GM12875 (cell line): Measurements from ENCODE around the gene SPEM2.

Experiments
- H3K4me3 ChIP-seq: one replicate; pipeline ENCODE4 v1.5.1; 2011; ENCODE audit warnings: low read depth, low read length, control low read depth
- TF ChIP-seq, protein P1 (sequence below): IDR thresholded peaks from 2 replicates; pipeline ENCODE4 v1.5.1; 2011; ENCODE audit warnings: low read depth, mild to moderate bottlenecking, control low read depth, inconsistent platforms, low read length, moderate library complexity, borderline replicate concordance; ENCODE audit not compliant: insufficient read depth

The SPEM2 gene

DNA sequence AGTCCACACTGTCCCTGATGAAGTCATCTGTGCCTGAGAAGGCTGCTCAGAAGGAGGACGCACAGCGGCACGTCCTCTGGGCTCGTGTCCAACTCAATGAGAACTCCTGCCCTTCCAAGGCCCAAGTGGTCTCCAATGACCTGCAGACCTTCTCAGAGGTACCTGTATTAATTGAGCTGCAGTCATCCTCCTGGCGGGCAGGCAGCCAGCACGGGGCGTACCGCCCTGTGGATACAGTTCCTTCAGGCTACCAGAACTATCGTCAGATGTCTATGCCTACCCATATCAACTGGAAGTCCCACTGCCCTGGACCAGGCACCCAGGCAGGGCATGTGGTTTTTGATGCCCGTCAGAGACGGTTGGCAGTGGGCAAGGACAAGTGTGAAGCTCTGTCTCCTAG is 6.9 kb downstream of the SPEM2 start:
- H3K4me3 ChIP-seq = no peak overlapping the region
- TF ChIP-seq, protein P1, sequence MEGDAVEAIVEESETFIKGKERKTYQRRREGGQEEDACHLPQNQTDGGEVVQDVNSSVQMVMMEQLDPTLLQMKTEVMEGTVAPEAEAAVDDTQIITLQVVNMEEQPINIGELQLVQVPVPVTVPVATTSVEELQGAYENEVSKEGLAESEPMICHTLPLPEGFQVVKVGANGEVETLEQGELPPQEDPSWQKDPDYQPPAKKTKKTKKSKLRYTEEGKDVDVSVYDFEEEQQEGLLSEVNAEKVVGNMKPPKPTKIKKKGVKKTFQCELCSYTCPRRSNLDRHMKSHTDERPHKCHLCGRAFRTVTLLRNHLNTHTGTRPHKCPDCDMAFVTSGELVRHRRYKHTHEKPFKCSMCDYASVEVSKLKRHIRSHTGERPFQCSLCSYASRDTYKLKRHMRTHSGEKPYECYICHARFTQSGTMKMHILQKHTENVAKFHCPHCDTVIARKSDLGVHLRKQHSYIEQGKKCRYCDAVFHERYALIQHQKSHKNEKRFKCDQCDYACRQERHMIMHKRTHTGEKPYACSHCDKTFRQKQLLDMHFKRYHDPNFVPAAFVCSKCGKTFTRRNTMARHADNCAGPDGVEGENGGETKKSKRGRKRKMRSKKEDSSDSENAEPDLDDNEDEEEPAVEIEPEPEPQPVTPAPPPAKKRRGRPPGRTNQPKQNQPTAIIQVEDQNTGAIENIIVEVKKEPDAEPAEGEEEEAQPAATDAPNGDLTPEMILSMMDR = no peak

DNA sequence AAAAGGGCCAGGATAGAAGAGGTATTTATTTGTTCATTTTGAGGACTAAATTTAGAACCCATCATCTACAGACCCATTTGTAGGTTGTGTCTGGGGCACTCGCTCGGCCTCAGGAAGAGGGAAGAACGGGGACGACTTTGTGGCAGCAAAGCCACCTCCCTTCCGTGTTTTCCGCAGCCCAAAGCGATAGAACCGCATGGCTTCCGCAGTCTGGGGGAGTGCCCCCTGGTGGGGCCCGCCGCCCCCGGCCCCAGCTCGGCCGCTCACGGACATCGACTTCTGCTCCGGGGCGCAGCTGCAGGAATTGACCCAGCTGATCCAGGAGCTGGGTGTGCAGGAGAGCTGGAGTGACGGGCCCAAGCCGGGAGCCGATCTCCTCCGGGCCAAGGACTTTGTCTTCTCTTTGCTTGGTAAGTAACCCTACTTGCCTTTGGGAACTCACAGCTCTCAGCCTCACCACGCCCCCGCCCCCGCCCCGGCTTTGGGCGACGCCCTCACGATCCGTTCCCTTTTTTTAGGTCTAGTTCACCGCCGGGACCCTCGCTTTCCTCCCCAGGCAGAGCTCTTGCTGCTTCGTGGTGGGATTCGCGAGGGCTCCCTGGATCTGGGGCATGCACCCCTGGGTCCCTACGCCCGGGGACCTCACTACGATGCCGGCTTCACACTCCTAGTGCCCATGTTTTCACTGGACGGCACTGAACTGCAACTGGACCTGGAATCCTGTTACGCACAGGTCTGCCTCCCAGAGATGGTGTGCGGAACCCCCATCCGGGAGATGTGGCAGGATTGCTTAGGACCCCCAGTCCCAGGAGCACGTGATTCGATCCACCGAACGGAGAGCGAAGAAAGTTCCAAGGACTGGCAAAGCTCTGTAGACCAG is 10.5 kb downstream of the SPEM2 start:
- TF ChIP-seq, protein P1 = peak; percentile 51
- peak overlapping the region; percentile 68 for H3K4me3 ChIP-seq

DNA sequence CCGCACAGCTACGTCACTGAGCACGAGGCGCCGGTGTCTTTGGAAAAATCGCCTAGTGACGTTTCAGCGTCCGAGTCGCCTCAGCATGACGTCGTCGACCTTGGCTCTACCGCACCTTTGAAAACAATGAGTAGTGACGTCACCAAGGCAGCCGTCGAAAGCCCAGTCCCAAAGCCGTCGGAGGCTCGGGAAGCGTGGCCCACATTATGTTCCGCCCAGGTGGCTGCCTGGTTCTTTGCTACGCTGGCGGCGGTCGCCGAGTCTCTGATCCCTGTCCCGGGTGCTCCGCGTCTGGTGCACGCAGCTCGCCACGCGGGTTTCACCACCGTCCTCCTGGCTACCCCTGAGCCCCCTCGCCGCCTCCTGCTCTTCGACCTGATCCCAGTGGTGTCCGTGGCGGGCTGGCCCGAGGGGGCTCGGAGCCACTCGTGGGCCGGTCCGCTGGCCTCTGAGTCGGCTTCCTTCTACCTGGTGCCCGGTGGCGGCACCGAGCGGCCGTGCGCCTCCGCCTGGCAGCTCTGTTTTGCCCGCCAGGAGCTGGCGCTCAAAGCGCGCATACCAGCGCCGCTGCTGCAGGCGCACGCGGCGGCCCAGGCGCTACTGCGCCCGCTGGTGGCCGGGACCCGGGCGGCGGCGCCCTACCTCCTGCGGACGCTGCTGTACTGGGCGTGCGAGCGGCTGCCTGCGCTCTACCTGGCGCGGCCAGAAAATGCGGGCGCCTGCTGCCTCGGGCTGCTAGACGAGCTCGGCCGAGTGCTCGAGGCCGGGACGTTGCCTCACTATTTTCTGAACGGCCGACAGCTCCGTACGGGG is 11.3 kb downstream of the SPEM2 start:
- peak overlapping the region; percentile 68 for H3K4me3 ChIP-seq
- TF ChIP-seq, protein P1 = peak; percentile 93

DNA sequence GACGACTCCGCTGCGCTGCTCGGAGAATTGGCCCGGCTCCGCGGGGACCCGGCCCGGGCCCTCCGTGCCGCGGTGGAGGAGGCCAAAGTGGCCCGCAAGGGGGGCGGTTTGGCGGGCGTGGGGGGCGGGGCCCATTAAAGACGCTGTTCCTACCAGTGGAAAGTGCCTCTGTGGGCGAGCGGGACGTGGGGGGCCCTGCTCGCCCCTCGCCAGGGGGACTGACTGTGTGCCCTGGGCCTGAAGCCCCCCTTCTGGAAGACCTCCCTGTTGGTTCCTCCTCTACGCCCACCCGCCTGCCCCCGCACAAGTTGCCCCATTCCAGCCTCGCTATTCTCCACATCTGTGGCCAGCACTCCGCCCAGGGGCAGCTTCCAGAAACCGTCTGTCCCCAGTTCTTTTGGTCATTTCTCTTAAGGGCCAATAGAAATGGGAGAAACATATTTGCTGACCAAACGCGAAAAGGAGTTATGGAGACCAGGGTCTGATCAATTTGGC is 12.0 kb downstream of the SPEM2 start:
- TF ChIP-seq, protein P1 = no peak
- no peak overlapping the region for H3K4me3 ChIP-seq

DNA sequence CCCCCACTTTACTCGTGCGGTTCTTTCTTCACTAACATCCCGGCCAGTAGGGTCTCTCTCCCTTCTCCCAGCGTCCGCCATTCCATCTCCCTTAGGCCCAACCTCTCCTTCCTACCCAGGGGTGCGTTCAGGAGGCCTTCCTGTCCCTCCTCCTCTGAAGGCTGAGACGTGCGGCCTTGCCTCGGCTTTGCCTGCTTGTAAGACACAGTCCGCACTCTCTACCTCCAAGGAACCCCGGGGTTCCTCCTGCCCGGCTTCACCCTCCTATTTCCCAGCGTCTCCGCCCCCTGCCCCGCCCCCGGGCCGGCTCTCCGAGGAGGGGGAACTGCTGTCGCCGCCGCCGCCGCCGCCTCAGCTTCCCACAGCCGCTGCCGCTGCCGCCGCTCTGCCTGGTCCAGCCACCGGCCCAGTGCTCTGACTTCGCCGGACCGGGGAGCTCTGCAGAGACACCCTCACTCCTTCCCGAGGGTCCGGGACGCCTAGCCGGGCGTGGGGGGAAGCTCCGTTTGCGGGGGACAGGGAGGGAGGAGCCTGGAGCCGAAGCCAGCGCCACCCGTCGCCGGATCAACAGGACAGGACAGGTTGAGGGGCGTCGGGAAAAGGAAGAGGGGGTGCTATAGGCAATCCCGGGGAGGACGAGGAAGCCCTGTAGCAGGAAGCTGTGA is 12.7 kb downstream of the SPEM2 start:
- peak overlapping the region; percentile 21 for H3K4me3 ChIP-seq
- TF ChIP-seq, protein P1 = no peak

DNA sequence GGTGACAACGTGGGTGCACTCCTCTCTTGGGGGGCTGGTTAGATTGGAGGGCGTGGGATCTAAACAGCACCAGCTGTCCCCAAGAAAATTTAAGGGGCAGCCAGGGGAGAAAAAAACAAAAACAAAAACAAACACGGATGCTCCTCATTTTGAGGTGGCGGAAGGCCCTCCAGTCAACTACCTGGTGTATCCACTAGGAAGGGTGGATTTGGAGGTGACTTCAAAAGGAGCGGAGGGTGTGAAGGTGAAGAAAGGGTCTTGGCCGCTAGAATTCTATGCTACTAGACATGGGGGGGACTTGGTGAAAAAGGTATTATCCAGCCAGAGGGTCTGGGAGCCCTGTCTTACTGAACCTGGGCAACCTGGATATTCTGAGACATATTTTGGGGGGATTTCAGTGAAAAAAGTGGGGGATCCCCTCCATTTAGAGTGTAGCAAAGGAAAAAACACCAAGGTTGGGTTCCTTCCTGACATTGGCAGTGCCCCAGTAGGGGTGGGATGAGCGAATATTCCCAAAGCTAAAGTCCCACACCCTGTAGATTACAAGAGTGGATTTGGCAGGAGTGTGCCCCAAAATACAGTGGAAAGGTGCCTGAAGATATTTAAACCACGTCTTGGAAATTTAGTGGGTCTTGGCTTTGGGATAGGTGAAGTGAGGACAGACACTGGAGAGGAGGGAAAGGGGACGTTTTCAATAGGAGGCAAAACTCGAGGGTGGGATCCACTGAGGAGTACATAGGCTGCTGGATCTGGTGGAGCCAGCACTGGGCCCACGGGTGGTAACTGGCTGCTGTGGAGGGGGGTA is 13.4 kb downstream of the SPEM2 start:
- TF ChIP-seq, protein P1 = no peak
- no peak overlapping the region for H3K4me3 ChIP-seq
